Thyroid gland (tissue), 4 donors: ENCODE measurements around the gene FKBP11.

ENCODE experiments used
- CTCF ChIP-seq, 6 experiments: fragments of 200-600 bp in 3 of 6; fragments of 450-650 bp in 3 of 6; sonication (generic) in 3 of 6; IDR thresholded peaks; one replicate each; pipeline ENCODE4 v1.5.1; 2016 to 2019; ENCODE audit warnings: antibody characterized with exemption in 6 of 6, mild to moderate bottlenecking in 2 of 6, inconsistent platforms in 1 of 6, moderate library complexity in 1 of 6
- POLR2A ChIP-seq, 2 donors: fragments of 450-650 bp; IDR thresholded peaks; one replicate each; pipeline ENCODE4 v1.6.1; 2017; ENCODE audit warnings: antibody characterized with exemption in 2 of 2, mild to moderate bottlenecking in 2 of 2, moderate library complexity in 1 of 2

- TF ChIP-seq CTCF (IDR thresholded peaks at IDR 0.05) (no peak), POLR2A (IDR thresholded peaks at IDR 0.05) (peak in 1 of 2 donors; percentile 31)
Observed at GRCh38 chr12:48882315-48882687, 43.0 kb downstream of the FKBP11 start.
